Medulla oblongata (tissue), 1 donor: ENCODE data around the gene TGFBR3L.

Experiments
- DNase-seq: peaks from one replicate; pipeline ENCODE4 v3.0.0-alpha.2; 2015; ENCODE audit errors: extremely low spot score

TGFBR3L gene

GRCh38 chr19:7904074-7905020 lies 10.3 kb upstream of the TGFBR3L start:
- DNase-seq = peak; percentile 42

- DNase-seq = no peak
Observed at GRCh38 chr19:7905268-7905667, 9.4 kb upstream of the TGFBR3L start.

- no peak for DNase-seq
Observed at GRCh38 chr19:7905859-7906258, 8.8 kb upstream of the TGFBR3L start.

GRCh38 chr19:7907122-7907521 lies 7.5 kb upstream of the TGFBR3L start:
- no peak for DNase-seq

GRCh38 chr19:7907544-7907943 lies 7.1 kb upstream of the TGFBR3L start:
- DNase-seq = no peak

- DNase-seq = no peak
Observed at GRCh38 chr19:7908078-7908699, 6.4 kb upstream of the TGFBR3L start.

GRCh38 chr19:7908742-7909461 lies 5.7 kb upstream of the TGFBR3L start:
- no peak for DNase-seq

GRCh38 chr19:7909471-7910067 lies 5.1 kb upstream of the TGFBR3L start:
- no peak for DNase-seq

- DNase-seq = no peak
Observed at GRCh38 chr19:7910321-7911161, 4.1 kb upstream of the TGFBR3L start.

- no peak for DNase-seq
Observed at GRCh38 chr19:7911508-7912143, 3.0 kb upstream of the TGFBR3L start.

GRCh38 chr19:7912144-7912696 lies 2.4 kb upstream of the TGFBR3L start:
- DNase-seq = no peak

- DNase-seq = no peak
Observed at GRCh38 chr19:7912697-7913564, 1.7 kb upstream of the TGFBR3L start.

- DNase-seq = no peak
Observed at GRCh38 chr19:7913652-7914051, 978 bp upstream of the TGFBR3L start.

GRCh38 chr19:7914099-7914498 lies 531 bp upstream of the TGFBR3L start:
- DNase-seq = no peak

- DNase-seq = no peak
Observed at GRCh38 chr19:7915250-7916102, 846 bp downstream of the TGFBR3L start.

GRCh38 chr19:7916103-7916954 lies 1.7 kb downstream of the TGFBR3L start:
- no peak for DNase-seq

GRCh38 chr19:7916955-7917266 lies 2.3 kb downstream of the TGFBR3L start:
- no peak for DNase-seq
